OCI-LY3 (cell line): ENCODE measurements around the gene LSR.

Source experiments
- EZH2phosphoT487 ChIP-seq: fragments of 200-600 bp; shearing (Covaris generic); IDR thresholded peaks from 2 replicates; pipeline ENCODE4 v1.6.1; 2018; ENCODE audit warnings: antibody characterized with exemption, mixed run types, low read depth
- TF ChIP-seq, protein P1 (sequence below): fragments of 200-600, 300-600 bp; sonication (generic); IDR thresholded peaks from 2 replicates; pipeline ENCODE4 v1.5.1; 2014; ENCODE audit warnings: antibody characterized with exemption, low read length, low read depth

DNA sequence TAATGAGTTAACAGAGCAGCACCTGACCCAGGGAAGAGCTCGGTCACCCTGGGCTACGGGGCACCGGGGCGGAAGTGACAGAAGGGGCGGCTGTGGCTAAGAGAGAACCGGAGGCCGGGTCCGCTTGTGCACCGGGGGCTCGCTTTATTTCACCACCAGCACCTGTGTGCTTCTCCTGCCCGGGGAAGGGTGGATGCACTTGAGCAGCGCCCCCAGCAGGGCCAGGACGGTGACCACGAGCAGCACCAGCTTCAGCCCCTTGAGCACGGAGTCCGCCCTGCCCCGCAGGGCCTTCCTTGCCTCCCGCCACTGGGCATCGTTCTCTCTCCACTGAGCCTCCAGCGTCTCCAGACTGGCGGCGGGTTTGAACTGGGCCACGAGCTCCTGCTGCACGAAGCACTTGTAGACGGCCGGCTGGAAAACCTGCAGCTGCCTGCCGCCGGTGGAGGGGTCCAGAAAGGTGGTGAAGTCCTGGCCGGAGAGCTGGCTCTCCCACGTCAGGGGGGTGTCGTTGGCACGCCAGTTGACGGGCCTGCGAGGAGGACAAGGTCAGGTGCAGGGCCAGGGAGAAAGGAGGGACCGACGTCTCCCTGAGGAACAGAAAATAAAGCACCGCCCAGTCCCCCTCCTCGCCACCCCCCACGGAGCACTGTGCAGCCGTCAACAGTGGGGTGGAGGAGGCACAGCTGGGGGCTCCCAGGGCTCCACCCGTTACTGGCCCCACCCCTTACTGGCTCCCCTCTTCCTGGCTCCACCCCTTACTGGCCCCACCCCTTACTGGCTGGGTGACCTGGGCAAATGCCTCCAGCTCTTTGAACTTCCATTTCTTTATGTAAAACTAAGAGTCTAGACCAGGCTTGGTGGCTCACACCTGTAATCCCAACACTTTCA, 23.9 kb upstream of the LSR start:
- TF ChIP-seq, protein P1, sequence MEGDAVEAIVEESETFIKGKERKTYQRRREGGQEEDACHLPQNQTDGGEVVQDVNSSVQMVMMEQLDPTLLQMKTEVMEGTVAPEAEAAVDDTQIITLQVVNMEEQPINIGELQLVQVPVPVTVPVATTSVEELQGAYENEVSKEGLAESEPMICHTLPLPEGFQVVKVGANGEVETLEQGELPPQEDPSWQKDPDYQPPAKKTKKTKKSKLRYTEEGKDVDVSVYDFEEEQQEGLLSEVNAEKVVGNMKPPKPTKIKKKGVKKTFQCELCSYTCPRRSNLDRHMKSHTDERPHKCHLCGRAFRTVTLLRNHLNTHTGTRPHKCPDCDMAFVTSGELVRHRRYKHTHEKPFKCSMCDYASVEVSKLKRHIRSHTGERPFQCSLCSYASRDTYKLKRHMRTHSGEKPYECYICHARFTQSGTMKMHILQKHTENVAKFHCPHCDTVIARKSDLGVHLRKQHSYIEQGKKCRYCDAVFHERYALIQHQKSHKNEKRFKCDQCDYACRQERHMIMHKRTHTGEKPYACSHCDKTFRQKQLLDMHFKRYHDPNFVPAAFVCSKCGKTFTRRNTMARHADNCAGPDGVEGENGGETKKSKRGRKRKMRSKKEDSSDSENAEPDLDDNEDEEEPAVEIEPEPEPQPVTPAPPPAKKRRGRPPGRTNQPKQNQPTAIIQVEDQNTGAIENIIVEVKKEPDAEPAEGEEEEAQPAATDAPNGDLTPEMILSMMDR, result no peak
- TF ChIP-seq EZH2phosphoT487, result no peak
